Keratinocyte (primary cell): Measurements from ENCODE around the gene ZNF511. TPM values are rescaled to one million over a fixed set of nuclear protein-coding genes. Genes with fewer than 3 reads are reported as not detected.

ENCODE experiments used
- DNase-seq: peaks from one replicate; pipeline ENCODE4 v3.0.0-alpha.2; 2011; ENCODE audit warnings: low read depth, missing footprints, low spot score
- FAIRE-seq: peaks from 2 replicates; lab custom pipeline; 2011; peaks lifted over from hg19 to GRCh38; lab: Jason Lieb, UNC
- H2AFZ ChIP-seq: 2 replicates; pipeline ENCODE4 v1.6.0; 2012; ENCODE audit warnings: low read length, control low read depth, inconsistent platforms; ENCODE audit not compliant: control insufficient read depth
- H3K27ac ChIP-seq: 2 replicates; pipeline ENCODE4 v1.5.1; 2011; ENCODE audit warnings: low read length; ENCODE audit not compliant: control insufficient read depth, insufficient read depth
- H3K27me3 ChIP-seq: 3 replicates; pipeline ENCODE4 v1.6.0; 2011; ENCODE audit warnings: low read length; ENCODE audit not compliant: control insufficient read depth, insufficient read depth; ENCODE audit errors: extremely low read depth
- H3K36me3 ChIP-seq, 2 experiments: 2 replicates in 1 of 2; 3 replicates in 1 of 2; pipeline ENCODE4 v1.5.1; 2011; ENCODE audit warnings: low read length in 2 of 2, mild to moderate bottlenecking in 1 of 2; ENCODE audit not compliant: control insufficient read depth in 2 of 2, insufficient read depth in 2 of 2; ENCODE audit errors: extremely low read depth in 1 of 2
- H3K4me1 ChIP-seq: 3 replicates; pipeline ENCODE4 v1.5.1; 2011; ENCODE audit warnings: low read length; ENCODE audit not compliant: control insufficient read depth, insufficient read depth; ENCODE audit errors: extremely low read depth
- H3K4me2 ChIP-seq: 3 replicates; pipeline ENCODE4 v1.6.0; 2011; ENCODE audit warnings: low read depth, low read length; ENCODE audit not compliant: control insufficient read depth, insufficient read depth; ENCODE audit errors: extremely low read depth
- H3K4me3 ChIP-seq, 3 experiments: fragments of 200-600 bp in 1 of 3; sonication (generic) in 1 of 3; 2 replicates in 2 of 3; 3 replicates in 1 of 3; pipeline ENCODE4 v1.5.1; 2011 to 2016; ENCODE audit warnings: low read length in 3 of 3, mild to moderate bottlenecking in 3 of 3, control low read depth in 2 of 3, inconsistent platforms in 1 of 3, low read depth in 1 of 3, mixed read lengths in 1 of 3, mixed run types in 1 of 3, moderate library complexity in 1 of 3; ENCODE audit not compliant: control insufficient read depth in 2 of 3, insufficient read depth in 2 of 3; ENCODE audit errors: extremely low read depth in 1 of 3
- H3K79me2 ChIP-seq: 2 replicates; pipeline ENCODE4 v1.6.0; 2012; ENCODE audit warnings: low read length; ENCODE audit not compliant: control insufficient read depth, insufficient read depth
- H3K9ac ChIP-seq: 3 replicates; pipeline ENCODE4 v1.6.0; 2011; ENCODE audit warnings: low read length; ENCODE audit not compliant: control insufficient read depth, insufficient read depth; ENCODE audit errors: extremely low read depth
- H3K9me1 ChIP-seq: 3 replicates; pipeline ENCODE4 v1.6.0; 2011; ENCODE audit warnings: low read length; ENCODE audit not compliant: control insufficient read depth, insufficient read depth; ENCODE audit errors: extremely low read depth
- H3K9me3 ChIP-seq: 2 replicates; pipeline ENCODE4 v1.5.1; 2012; ENCODE audit warnings: low read depth, low read length; ENCODE audit not compliant: control insufficient read depth
- H4K20me1 ChIP-seq: 3 replicates; pipeline ENCODE4 v1.6.0; 2011; ENCODE audit warnings: low read length; ENCODE audit not compliant: control insufficient read depth, insufficient read depth; ENCODE audit errors: extremely low read depth
- EZH2 ChIP-seq: IDR thresholded peaks from one replicate; pipeline ENCODE4 v1.6.1; 2012; ENCODE audit warnings: inconsistent platforms, mild to moderate bottlenecking, low read length, moderate library complexity
- dilution Hi-C: fragments of 300-500 bp; cut with MboI; formaldehyde crosslinking; loops from one replicate; pipeline ENCODE4 v1.7.0; 2020; ENCODE audit warnings: low sequenced_read_pairs; ENCODE audit not compliant: extremely low pct_ligation_motif_present
- polyA plus RNA-seq, 5 experiments: library from polyadenylated mRNA; depleted of rRNA in 3 of 5; stranded (reverse) in 3 of 5; stranded (forward) in 1 of 5; unstranded in 1 of 5; fragments of >200 nt; gene quantifications; 1 replicate in 1 of 5; 2 replicates in 3 of 5; 3 replicates in 1 of 5; pipeline versions ENCODE4 v1.2.1 to v1.2.3, GENCODE V29; 2011 to 2012; ENCODE audit warnings: missing spikeins in 2 of 5, low read depth in 1 of 5, low replicate concordance in 1 of 5
- TF ChIP-seq, protein P1 (sequence below), 3 experiments: IDR thresholded peaks in 1 of 3; conservative IDR thresholded peaks in 1 of 3; optimal IDR thresholded peaks in 1 of 3; 2 replicates in 2 of 3; 3 replicates in 1 of 3; pipeline versions ENCODE3 to v1.5.1; 2011; ENCODE audit warnings: low read length in 3 of 3, mild to moderate bottlenecking in 3 of 3, moderate library complexity in 2 of 3, control low read depth in 1 of 3, inconsistent platforms in 1 of 3; ENCODE audit not compliant: insufficient read depth in 2 of 3; ENCODE audit errors: extremely low read depth in 1 of 3

Gene ZNF511
- polyA plus RNA-seq, 1 donor (not counting 4 experiments of a cell fraction or from before 2014, with no cell fraction given), result 20.2 TPM

DNA sequence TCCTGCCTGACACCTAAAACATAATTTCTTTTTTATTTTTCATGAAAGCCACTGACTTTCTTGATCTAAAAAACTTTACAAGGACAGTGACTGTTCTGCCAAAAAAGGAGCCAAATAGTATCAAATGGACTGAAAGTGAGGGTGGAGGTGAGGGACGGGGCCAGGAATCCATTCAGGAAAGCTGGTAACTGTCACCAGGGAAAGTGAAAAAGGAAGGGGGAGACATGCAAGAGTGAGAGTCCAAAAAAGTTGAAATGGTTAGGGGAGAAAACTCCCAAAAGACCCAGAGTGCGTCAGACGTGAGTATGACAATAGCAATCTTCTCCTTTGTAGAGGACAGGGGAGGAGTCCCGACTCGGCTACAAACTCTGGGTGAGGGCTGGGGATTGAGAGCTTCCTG is 35.5 kb downstream of the ZNF511 start:
- Histone ChIP-seq H3K4me2 (no peak overlapping the region), H4K20me1 (no peaks in the 10 kb centered on the region), H3K79me2 (no peaks in the 10 kb centered on the region), H3K9ac (no peak overlapping the region), H3K27ac (no peak overlapping the region), H3K4me3 (no peak overlapping the region), H3K36me3 (no peaks in the 10 kb centered on the region), H3K27me3 (peaks cover 5% of the 10 kb centered on the region), H3K9me1 (no peaks in the 10 kb centered on the region), H3K4me1 (no peaks in the 10 kb centered on the region), H3K9me3 (no peaks in the 10 kb centered on the region), H2AFZ (no peak overlapping the region)
- dilution Hi-C loops, result no loop called here
- no peak for FAIRE-seq
- TF ChIP-seq, protein P1, sequence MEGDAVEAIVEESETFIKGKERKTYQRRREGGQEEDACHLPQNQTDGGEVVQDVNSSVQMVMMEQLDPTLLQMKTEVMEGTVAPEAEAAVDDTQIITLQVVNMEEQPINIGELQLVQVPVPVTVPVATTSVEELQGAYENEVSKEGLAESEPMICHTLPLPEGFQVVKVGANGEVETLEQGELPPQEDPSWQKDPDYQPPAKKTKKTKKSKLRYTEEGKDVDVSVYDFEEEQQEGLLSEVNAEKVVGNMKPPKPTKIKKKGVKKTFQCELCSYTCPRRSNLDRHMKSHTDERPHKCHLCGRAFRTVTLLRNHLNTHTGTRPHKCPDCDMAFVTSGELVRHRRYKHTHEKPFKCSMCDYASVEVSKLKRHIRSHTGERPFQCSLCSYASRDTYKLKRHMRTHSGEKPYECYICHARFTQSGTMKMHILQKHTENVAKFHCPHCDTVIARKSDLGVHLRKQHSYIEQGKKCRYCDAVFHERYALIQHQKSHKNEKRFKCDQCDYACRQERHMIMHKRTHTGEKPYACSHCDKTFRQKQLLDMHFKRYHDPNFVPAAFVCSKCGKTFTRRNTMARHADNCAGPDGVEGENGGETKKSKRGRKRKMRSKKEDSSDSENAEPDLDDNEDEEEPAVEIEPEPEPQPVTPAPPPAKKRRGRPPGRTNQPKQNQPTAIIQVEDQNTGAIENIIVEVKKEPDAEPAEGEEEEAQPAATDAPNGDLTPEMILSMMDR (optimal IDR thresholded peaks at IDR 0.05 in 1 of 3, IDR thresholded peaks at IDR 0.05 in 1 of 3, conservative IDR thresholded peaks at IDR 0.05 in 1 of 3; ENCODE audit: extremely low read depth in 1 of 3, insufficient read depth in 2 of 3, low read length in 3 of 3), result no peak
- no peak for TF ChIP-seq EZH2
- no peak for DNase-seq

DNA sequence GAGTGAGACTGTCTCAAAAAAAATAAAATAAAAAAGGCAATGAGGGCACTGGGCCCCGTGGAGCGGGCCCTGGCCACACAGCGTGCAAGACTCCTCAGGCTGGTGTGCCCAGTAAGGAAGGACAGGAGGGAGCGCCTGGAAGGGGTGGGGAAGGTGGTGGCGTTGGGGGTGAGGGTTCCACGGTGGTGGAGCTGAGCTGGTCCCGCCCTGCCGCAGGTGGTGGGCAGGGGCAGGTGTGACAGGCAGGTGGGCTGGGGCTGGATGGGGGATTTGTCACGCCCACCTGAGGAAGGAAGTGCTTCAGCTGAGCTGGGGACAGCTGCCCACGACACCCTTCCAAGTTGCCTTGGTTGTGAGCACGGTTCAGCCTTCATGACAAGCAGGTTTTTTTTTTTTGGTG is 37.7 kb downstream of the ZNF511 start:
- dilution Hi-C loops, result no loop called here
- no peak overlapping the region for H3K4me3 ChIP-seq
- H4K20me1 ChIP-seq, result no peaks in the 10 kb centered on the region
- no peak for TF ChIP-seq EZH2
- TF ChIP-seq, protein P1 (optimal IDR thresholded peaks at IDR 0.05 in 1 of 3, IDR thresholded peaks at IDR 0.05 in 1 of 3, conservative IDR thresholded peaks at IDR 0.05 in 1 of 3; ENCODE audit: extremely low read depth in 1 of 3, insufficient read depth in 2 of 3, low read length in 3 of 3), result no peak
- no peaks in the 10 kb centered on the region for H3K79me2 ChIP-seq
- H3K27ac ChIP-seq, result no peak overlapping the region
- no peaks in the 10 kb centered on the region for H3K4me1 ChIP-seq
- H3K27me3 ChIP-seq, result no peaks in the 10 kb centered on the region
- H2AFZ ChIP-seq, result no peak overlapping the region
- DNase-seq, result no peak
- H3K9me3 ChIP-seq, result no peaks in the 10 kb centered on the region
- H3K4me2 ChIP-seq, result no peak overlapping the region
- H3K9me1 ChIP-seq, result no peaks in the 10 kb centered on the region
- FAIRE-seq, result no peak
- H3K36me3 ChIP-seq, result no peaks in the 10 kb centered on the region
- H3K9ac ChIP-seq, result no peak overlapping the region
